ENCODE measurements around the gene U2SURP. TPM values are rescaled to one million over a fixed set of nuclear protein-coding genes. Genes with fewer than 3 reads are reported as not detected.
A peak's percentile ranks its signal among the peaks of the same experiment; 100 is the strongest.

U2SURP gene
- polyA plus RNA-seq, 1 experiment: 71.9 TPM

DNA sequence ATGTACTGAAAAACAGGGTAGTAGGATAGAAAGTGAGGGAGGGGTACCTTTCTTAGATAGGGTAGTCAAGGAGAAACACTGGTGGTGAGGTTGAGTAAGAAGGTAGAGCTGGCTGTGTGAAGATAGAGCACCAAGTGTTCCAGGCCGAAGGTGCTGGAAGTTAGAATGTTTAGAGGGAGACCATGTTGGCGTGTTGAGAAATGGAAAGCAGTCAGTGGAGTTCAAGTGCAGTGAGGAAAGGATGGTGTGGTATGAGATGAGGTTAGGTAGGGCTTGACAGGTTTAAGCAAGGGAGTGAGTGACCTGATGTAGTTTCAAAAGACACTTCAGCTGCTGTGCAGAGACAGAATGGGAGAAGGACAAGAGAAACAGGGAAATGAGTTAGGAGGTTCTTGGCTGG lies 64.0 kb downstream of the U2SURP start:
- Histone ChIP-seq H3K9me3 (ENCODE audit: control insufficient read depth, insufficient read depth, low read length) (no peaks in the 10 kb centered on the region; the same call in 1 of the 2 replicates), H3K27me3 (ENCODE audit: control insufficient read depth, insufficient read depth, low read length) (no peaks in the 10 kb centered on the region), H3K27ac (ENCODE audit: low read depth, low read length) (no peak overlapping the region), H3K4me3 (ENCODE audit: low read depth, low read length) (no peak overlapping the region)
- DNase-seq (ENCODE audit: low read depth, low spot score): no peak
- POLR2A ChIA-PET: no interaction called here
- TF ChIP-seq, protein P1, sequence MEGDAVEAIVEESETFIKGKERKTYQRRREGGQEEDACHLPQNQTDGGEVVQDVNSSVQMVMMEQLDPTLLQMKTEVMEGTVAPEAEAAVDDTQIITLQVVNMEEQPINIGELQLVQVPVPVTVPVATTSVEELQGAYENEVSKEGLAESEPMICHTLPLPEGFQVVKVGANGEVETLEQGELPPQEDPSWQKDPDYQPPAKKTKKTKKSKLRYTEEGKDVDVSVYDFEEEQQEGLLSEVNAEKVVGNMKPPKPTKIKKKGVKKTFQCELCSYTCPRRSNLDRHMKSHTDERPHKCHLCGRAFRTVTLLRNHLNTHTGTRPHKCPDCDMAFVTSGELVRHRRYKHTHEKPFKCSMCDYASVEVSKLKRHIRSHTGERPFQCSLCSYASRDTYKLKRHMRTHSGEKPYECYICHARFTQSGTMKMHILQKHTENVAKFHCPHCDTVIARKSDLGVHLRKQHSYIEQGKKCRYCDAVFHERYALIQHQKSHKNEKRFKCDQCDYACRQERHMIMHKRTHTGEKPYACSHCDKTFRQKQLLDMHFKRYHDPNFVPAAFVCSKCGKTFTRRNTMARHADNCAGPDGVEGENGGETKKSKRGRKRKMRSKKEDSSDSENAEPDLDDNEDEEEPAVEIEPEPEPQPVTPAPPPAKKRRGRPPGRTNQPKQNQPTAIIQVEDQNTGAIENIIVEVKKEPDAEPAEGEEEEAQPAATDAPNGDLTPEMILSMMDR (IDR thresholded peaks at IDR 0.05; ENCODE audit: low read depth, low read length): no peak
- CTCF ChIA-PET: interaction anchor here (0.9 to 1.9 kb wide), 2 partner anchors 25 to 609 kb away, joined by 3 to 5 read pairs; no protein-coding TSS in a partner anchor

DNA sequence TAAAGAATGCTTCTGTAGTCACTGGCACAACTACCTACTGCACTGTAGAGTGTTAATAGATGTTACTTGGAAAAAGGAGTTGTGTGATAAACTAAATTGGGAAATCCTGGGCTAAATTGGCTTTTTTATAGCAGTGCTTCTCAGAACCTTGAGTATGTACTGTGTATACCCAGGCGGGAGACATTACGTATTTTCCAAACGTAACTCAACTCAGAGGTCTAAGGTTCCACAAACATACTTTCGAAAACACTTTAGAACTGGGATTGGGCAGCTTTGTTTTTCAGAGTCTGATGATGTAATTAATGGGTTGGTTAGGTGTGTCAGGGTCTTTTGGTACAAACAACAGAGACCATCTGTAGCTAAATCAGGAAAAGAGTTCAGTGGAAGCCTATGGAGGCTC lies 64.7 kb downstream of the U2SURP start:
- Histone ChIP-seq H3K9me3 (ENCODE audit: control insufficient read depth, insufficient read depth, low read length) (no peaks in the 10 kb centered on the region; the same call in 1 of the 2 replicates), H3K27me3 (ENCODE audit: control insufficient read depth, insufficient read depth, low read length) (no peaks in the 10 kb centered on the region), H3K27ac (ENCODE audit: low read depth, low read length) (no peak overlapping the region), H3K4me3 (ENCODE audit: low read depth, low read length) (no peak overlapping the region)
- TF ChIP-seq, protein P1 (IDR thresholded peaks at IDR 0.05; ENCODE audit: low read depth, low read length): no peak
- no peak for DNase-seq (ENCODE audit: low read depth, low spot score)
- ChIA-PET CTCF (interaction anchor here (1.9 kb wide), 1 partner anchor 26 kb away, joined by 5 read pairs; no protein-coding TSS in a partner anchor), POLR2A (no interaction called here)

DNA sequence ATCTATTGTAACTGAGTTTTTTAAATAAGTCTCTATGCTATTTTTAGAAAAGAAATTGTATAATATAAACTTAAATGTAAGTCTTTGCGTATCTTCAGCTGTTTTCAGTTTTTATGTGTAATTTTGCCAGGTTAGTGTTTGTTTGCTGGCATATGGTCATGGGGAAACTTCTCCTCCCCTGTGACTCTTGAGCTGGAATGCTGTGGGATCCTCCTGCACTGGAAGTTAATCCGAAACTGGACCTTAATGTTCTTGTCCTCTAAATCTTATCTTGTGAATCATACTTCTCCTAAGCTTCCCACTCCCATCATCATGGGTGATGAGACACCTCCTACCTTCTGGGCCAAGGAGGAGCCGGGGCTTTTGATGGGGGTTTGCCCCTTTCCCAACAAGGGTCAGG lies 65.8 kb downstream of the U2SURP start:
- Histone ChIP-seq H3K9me3 (ENCODE audit: control insufficient read depth, insufficient read depth, low read length) (no peaks in the 10 kb centered on the region; the same call in 1 of the 2 replicates), H3K4me3 (ENCODE audit: low read depth, low read length) (no peak overlapping the region), H3K27ac (ENCODE audit: low read depth, low read length) (no peak overlapping the region), H3K27me3 (ENCODE audit: control insufficient read depth, insufficient read depth, low read length) (no peaks in the 10 kb centered on the region)
- ChIA-PET POLR2A (interaction anchor here (0.6 kb wide), 1 partner anchor 16 kb away, joined by 4 read pairs; no protein-coding TSS in a partner anchor), CTCF (interaction anchor here (1.3 kb wide), 1 partner anchor 27 kb away, joined by 4 read pairs; no protein-coding TSS in a partner anchor)
- DNase-seq (ENCODE audit: low read depth, low spot score): no peak
- TF ChIP-seq, protein P1 (IDR thresholded peaks at IDR 0.05; ENCODE audit: low read depth, low read length): no peak

DNA sequence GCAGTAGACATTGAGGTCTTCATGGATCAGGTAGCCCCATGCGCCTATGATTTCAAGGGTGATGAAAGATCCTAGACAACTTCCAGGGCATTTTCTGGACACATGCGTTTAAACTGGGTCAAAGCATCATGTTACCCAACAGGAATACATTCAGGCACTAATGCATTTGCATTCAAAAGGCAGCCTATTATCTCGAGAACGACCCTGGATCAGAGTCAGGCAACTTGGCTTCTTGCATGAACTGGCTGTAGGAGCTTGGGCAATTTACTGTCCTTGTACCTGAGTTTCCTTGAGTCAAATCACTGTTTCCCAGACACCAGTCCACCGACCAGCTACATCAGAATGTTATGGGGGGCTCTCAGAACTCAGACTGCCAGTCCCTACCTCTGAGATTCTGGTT lies 66.7 kb downstream of the U2SURP start:
- ChIA-PET POLR2A (no interaction called here), CTCF (no interaction called here)
- Histone ChIP-seq H3K27me3 (ENCODE audit: control insufficient read depth, insufficient read depth, low read length) (no peaks in the 10 kb centered on the region), H3K27ac (ENCODE audit: low read depth, low read length) (no peak overlapping the region), H3K4me3 (ENCODE audit: low read depth, low read length) (no peak overlapping the region), H3K9me3 (ENCODE audit: control insufficient read depth, insufficient read depth, low read length) (no peaks in the 10 kb centered on the region)
- TF ChIP-seq, protein P1 (IDR thresholded peaks at IDR 0.05; ENCODE audit: low read depth, low read length): no peak
- no peak for DNase-seq (ENCODE audit: low read depth, low spot score)

DNA sequence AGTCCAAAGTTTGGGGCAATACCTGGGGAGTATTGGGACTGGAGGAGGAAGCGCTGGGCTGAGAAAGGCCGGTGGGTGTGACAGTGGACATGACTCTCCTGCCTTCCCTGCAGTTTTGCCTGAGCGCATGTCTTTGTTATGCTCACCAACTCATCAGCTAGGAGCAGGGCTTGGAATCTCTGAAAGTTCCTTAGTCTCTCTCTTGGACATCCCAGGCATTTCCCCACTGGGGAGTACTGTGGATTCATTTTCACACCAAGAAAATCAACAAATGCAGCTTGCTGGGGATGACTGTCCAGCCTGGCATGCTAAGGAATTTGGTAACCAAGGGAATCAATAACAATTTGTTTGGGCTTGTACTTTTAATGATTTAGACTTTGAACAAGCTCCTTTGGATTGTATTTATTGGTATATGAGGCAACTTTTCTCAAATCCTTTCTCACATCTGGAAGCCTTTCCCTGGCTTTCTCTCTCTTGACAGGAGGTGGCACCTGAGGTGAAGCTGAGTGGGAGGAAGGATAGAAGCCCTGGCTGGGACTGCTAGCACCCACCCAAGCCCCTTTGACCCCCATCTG lies 69.7 kb downstream of the U2SURP start:
- no peak overlapping the region for H3K27ac ChIP-seq (ENCODE audit: low read depth, low read length)
- H3K4me3 ChIP-seq (ENCODE audit: low read depth, low read length): no peak overlapping the region
- CTCF ChIA-PET: interaction anchor here (1.2 kb wide), 1 partner anchor 196 kb away, joined by 3 read pairs; no protein-coding TSS in a partner anchor
- no peaks in the 10 kb centered on the region for H3K27me3 ChIP-seq (ENCODE audit: control insufficient read depth, insufficient read depth, low read length)
- POLR2A ChIA-PET: interaction anchor here (1.5 kb wide), 1 partner anchor 70 kb away, joined by 6 read pairs; the partner anchor contains the start of gene U2SURP
- no peaks in the 10 kb centered on the region for H3K9me3 ChIP-seq (ENCODE audit: control insufficient read depth, insufficient read depth, low read length)
- TF ChIP-seq, protein P1 (IDR thresholded peaks at IDR 0.05; ENCODE audit: low read depth, low read length): no peak
- peak; percentile 46 for DNase-seq (ENCODE audit: low read depth, low spot score)
